ENCODE measurements around the gene ERICH2. TPM values are rescaled to one million over a fixed set of nuclear protein-coding genes. Genes with fewer than 3 reads are reported as not detected.

ERICH2 gene
- total and polyA plus RNA-seq, 2 experiments from 2014 or later = 3.5 TPM; not detected in 1

- no peak for DNase-seq (ENCODE audit: low spot score)
- Mint-ChIP-seq H3K4me1 (peaks cover 6% of the 10 kb centered on the region; the same call in 2 of the 3 replicates), H3K36me3 (ENCODE audit: low read depth) (no peaks in the 10 kb centered on the region), H3K4me3 (no peak overlapping the region), H3K27ac (no peak overlapping the region), H3K9me3 (no peaks in the 10 kb centered on the region), H3K27me3 (ENCODE audit: insufficient read depth, low read depth, poor library complexity) (peaks cover 4% of the 10 kb centered on the region)
- Histone ChIP-seq H3K27ac (ENCODE audit: low read depth) (no peak overlapping the region), H3K4me1 (ENCODE audit: insufficient read depth) (no peaks in the 10 kb centered on the region), H3F3A (replicated peaks; ENCODE audit: low read depth) (no peaks in the 10 kb centered on the region), H2AFZ (no peak overlapping the region), H3K36me3 (ENCODE audit: insufficient read depth) (no peaks in the 10 kb centered on the region), H3K79me2 (replicated peaks; ENCODE audit: insufficient read depth) (no peaks in the 10 kb centered on the region), H3K4me2 (no peak overlapping the region), H3K27me3 (ENCODE audit: insufficient read depth) (no peaks in the 10 kb centered on the region), H4K20me1 (replicated peaks; ENCODE audit: insufficient read depth) (no peaks in the 10 kb centered on the region), H3K4me3 (no peak overlapping the region), H3K9me2 (ENCODE audit: insufficient read depth) (peaks cover 6% of the 10 kb centered on the region)
- TF ChIP-seq ZNF462 (CRISPR knock-in tag; IDR thresholded peaks at IDR 0.05) (no peak), POLR2AphosphoS5 (IDR thresholded peaks at IDR 0.05; ENCODE audit: low read depth) (no peak)
- no peak for ATAC-seq
These were observed 28.2 kb upstream of the ERICH2 start for GRCh38 chr2:170742000-170742399.

- H3K9me3 Mint-ChIP-seq = no peaks in the 10 kb centered on the region
- H4K20me1 ChIP-seq (replicated peaks; ENCODE audit: insufficient read depth) = no peaks in the 10 kb centered on the region
- no peaks in the 10 kb centered on the region for H3K27me3 ChIP-seq (ENCODE audit: insufficient read depth)
- H3K9me2 ChIP-seq (ENCODE audit: insufficient read depth) = peaks cover 6% of the 10 kb centered on the region
- no peak for ATAC-seq
- H3K79me2 ChIP-seq (replicated peaks; ENCODE audit: insufficient read depth) = no peaks in the 10 kb centered on the region
- DNase-seq (ENCODE audit: low spot score) = no peak
- H3F3A ChIP-seq (replicated peaks; ENCODE audit: low read depth) = no peaks in the 10 kb centered on the region
- peaks cover 5% of the 10 kb centered on the region; the same call in 1 of the 2 replicates for H3K4me1 ChIP-seq (ENCODE audit: insufficient read depth)
- no peak overlapping the region for H3K4me3 ChIP-seq
- no peak overlapping the region for H3K4me3 Mint-ChIP-seq
- no peak overlapping the region for H3K4me2 ChIP-seq
- no peaks in the 10 kb centered on the region for H3K36me3 ChIP-seq (ENCODE audit: insufficient read depth)
- peaks cover 12% of the 10 kb centered on the region for H3K4me1 Mint-ChIP-seq
- H3K27ac ChIP-seq (ENCODE audit: low read depth) = no peak overlapping the region
- no peak overlapping the region for H3K27ac Mint-ChIP-seq
- H2AFZ ChIP-seq = no peak overlapping the region
- no peaks in the 10 kb centered on the region for H3K36me3 Mint-ChIP-seq (ENCODE audit: low read depth)
- peaks cover 4% of the 10 kb centered on the region for H3K27me3 Mint-ChIP-seq (ENCODE audit: insufficient read depth, low read depth, poor library complexity)
- TF ChIP-seq NANOG (IDR thresholded peaks at IDR 0.05; ENCODE audit: borderline replicate concordance) (no peak), CTCF (conservative IDR thresholded peaks at IDR 0.05; ENCODE audit: low read depth in 2 of 2) (no peak), CREB1 (CRISPR knock-in tag; IDR thresholded peaks at IDR 0.05; ENCODE audit: low read depth) (no peak), STAT1 (IDR thresholded peaks at IDR 0.05; ENCODE audit: unreplicated experiment) (no peak), JUNB (IDR thresholded peaks at IDR 0.05; ENCODE audit: unreplicated experiment) (no peak), ZNF114 (CRISPR knock-in tag; IDR thresholded peaks at IDR 0.05) (no peak), EZH2phosphoT487 (IDR thresholded peaks at IDR 0.05; ENCODE audit: unreplicated experiment) (no peak), POLR2AphosphoS5 (IDR thresholded peaks at IDR 0.05; ENCODE audit: low read depth) (no peak)
- TF ChIP-seq, protein P1, sequence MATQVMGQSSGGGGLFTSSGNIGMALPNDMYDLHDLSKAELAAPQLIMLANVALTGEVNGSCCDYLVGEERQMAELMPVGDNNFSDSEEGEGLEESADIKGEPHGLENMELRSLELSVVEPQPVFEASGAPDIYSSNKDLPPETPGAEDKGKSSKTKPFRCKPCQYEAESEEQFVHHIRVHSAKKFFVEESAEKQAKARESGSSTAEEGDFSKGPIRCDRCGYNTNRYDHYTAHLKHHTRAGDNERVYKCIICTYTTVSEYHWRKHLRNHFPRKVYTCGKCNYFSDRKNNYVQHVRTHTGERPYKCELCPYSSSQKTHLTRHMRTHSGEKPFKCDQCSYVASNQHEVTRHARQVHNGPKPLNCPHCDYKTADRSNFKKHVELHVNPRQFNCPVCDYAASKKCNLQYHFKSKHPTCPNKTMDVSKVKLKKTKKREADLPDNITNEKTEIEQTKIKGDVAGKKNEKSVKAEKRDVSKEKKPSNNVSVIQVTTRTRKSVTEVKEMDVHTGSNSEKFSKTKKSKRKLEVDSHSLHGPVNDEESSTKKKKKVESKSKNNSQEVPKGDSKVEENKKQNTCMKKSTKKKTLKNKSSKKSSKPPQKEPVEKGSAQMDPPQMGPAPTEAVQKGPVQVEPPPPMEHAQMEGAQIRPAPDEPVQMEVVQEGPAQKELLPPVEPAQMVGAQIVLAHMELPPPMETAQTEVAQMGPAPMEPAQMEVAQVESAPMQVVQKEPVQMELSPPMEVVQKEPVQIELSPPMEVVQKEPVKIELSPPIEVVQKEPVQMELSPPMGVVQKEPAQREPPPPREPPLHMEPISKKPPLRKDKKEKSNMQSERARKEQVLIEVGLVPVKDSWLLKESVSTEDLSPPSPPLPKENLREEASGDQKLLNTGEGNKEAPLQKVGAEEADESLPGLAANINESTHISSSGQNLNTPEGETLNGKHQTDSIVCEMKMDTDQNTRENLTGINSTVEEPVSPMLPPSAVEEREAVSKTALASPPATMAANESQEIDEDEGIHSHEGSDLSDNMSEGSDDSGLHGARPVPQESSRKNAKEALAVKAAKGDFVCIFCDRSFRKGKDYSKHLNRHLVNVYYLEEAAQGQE (IDR thresholded peaks at IDR 0.05; ENCODE audit: unreplicated experiment) = no peak
These were observed 27.2 kb upstream of the ERICH2 start for GRCh38 chr2:170742896-170743529.
